MM.1S (cell line): ENCODE measurements around the gene CHERP.

Experiments
- EZH2 ChIP-seq: fragments of 300-600 bp; sonication (generic); optimal IDR thresholded peaks from 2 replicates; pipeline ENCODE3; 2017; ENCODE audit warnings: low read depth, mild to moderate bottlenecking, antibody characterized with exemption, low read length, mixed read lengths
- EZH2phosphoT487 ChIP-seq: fragments of 300-600 bp; sonication (generic); IDR thresholded peaks from 2 replicates; pipeline ENCODE4 v1.6.1; 2018; ENCODE audit warnings: antibody characterized with exemption, low read length
- TF ChIP-seq, protein P1 (sequence below): fragments of 300-600 bp; sonication (generic); IDR thresholded peaks from 2 replicates; pipeline ENCODE4 v1.5.1; 2016; ENCODE audit warnings: antibody characterized with exemption, low read length, mixed read lengths

- TF ChIP-seq, protein P1, sequence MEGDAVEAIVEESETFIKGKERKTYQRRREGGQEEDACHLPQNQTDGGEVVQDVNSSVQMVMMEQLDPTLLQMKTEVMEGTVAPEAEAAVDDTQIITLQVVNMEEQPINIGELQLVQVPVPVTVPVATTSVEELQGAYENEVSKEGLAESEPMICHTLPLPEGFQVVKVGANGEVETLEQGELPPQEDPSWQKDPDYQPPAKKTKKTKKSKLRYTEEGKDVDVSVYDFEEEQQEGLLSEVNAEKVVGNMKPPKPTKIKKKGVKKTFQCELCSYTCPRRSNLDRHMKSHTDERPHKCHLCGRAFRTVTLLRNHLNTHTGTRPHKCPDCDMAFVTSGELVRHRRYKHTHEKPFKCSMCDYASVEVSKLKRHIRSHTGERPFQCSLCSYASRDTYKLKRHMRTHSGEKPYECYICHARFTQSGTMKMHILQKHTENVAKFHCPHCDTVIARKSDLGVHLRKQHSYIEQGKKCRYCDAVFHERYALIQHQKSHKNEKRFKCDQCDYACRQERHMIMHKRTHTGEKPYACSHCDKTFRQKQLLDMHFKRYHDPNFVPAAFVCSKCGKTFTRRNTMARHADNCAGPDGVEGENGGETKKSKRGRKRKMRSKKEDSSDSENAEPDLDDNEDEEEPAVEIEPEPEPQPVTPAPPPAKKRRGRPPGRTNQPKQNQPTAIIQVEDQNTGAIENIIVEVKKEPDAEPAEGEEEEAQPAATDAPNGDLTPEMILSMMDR = no peak
- no peak for TF ChIP-seq EZH2
- TF ChIP-seq EZH2phosphoT487 = no peak
These were observed 71.1 kb downstream of the CHERP start for GRCh38 chr19:16470911-16471811.
